Gastroesophageal sphincter (tissue), 4 donors: ENCODE measurements around the gene HOXB2. TPM values are rescaled to one million over a fixed set of nuclear protein-coding genes. Genes with fewer than 3 reads are reported as not detected.
A peak's percentile ranks its signal among the peaks of the same experiment; 100 is the strongest.

Experiments used
- ATAC-seq: fragments of 150-250 bp; one replicate; pipeline ENCODE4 v1.9.1; 2016; ENCODE audit warnings: mild to moderate bottlenecking, moderate library complexity
- H3K27ac ChIP-seq, 4 donors: fragments of 200-600 bp; sonication (generic) in 3 of 4; 1 replicate in 3 of 4; 2 replicates in 1 of 4; pipeline ENCODE4 v1.5.1; 2016 to 2019
- H3K27me3 ChIP-seq: fragments of 200-600 bp; sonication (generic); one replicate; pipeline ENCODE4 v1.5.1; 2019
- H3K36me3 ChIP-seq, 2 donors: fragments of 200-600 bp; sonication (generic); one replicate each; pipeline ENCODE4 v1.5.1; 2019; ENCODE audit warnings: control low read depth in 1 of 2
- H3K4me1 ChIP-seq, 3 donors: fragments of 200-600 bp; sonication (generic); 1 replicate in 2 of 3; 2 replicates in 1 of 3; pipeline ENCODE4 v1.5.1; 2016 to 2019; ENCODE audit warnings: control low read depth in 2 of 3
- H3K4me3 ChIP-seq, 2 donors: fragments of 200-600 bp; sonication (generic); one replicate each; pipeline ENCODE4 v1.5.1; 2019; ENCODE audit warnings: mild to moderate bottlenecking in 1 of 2, moderate library complexity in 1 of 2
- H3K9me3 ChIP-seq, 3 donors: fragments of 200-600 bp; sonication (generic); one replicate each; pipeline ENCODE4 v1.5.1; 2017 to 2019; ENCODE audit warnings: control low read depth in 2 of 3
- CTCF ChIP-seq, 4 experiments: fragments of 200-600 bp in 2 of 4; fragments of 450-650 bp in 2 of 4; sonication (generic) in 1 of 4; IDR thresholded peaks; one replicate each; pipeline ENCODE4 v1.5.1; 2017 to 2019; ENCODE audit warnings: antibody characterized with exemption in 4 of 4, mild to moderate bottlenecking in 2 of 4, moderate library complexity in 2 of 4
- EP300 ChIP-seq: sonication (generic); formaldehyde crosslinking; IDR thresholded peaks from one replicate; pipeline ENCODE4 v1.6.1; 2017; ENCODE audit warnings: antibody characterized with exemption, mild to moderate bottlenecking
- POLR2A ChIP-seq, 2 donors: fragments of 450-650 bp; IDR thresholded peaks; one replicate each; pipeline ENCODE4 v1.6.1; 2017; ENCODE audit warnings: antibody characterized with exemption in 2 of 2, mild to moderate bottlenecking in 2 of 2, moderate library complexity in 1 of 2
- POLR2AphosphoS5 ChIP-seq: sonication (generic); formaldehyde crosslinking; IDR thresholded peaks from one replicate; pipeline ENCODE4 v1.6.1; 2017; ENCODE audit warnings: antibody characterized with exemption
- WGBS, 2 donors: methylation state at CpG; one replicate each; pipeline ENCODE4 v1.1.5; 2018; ENCODE audit warnings: low coverage in 1 of 2; 5-methylcytosine and 5-hydroxymethylcytosine counted together
- total RNA-seq, 4 donors: library from RNA; depleted of rRNA; stranded (reverse); fragments of >200 nt; gene quantifications; one replicate each; pipeline ENCODE4 v1.1.0, GENCODE V29; 2016

Gene HOXB2
- total RNA-seq, 4 donors from 2014 or later, result 28.7 to 65.2 (median 38.8) TPM

GRCh38 chr17:48500435-48501426, 44.2 kb downstream of the HOXB2 start:
- Histone ChIP-seq H3K27ac (peak overlapping the region in 2 of 4 donors; percentile 31 to 50), H3K4me1 (peaks cover 0 to 18% (median 0%) of the 10 kb centered on the region in 3 donors), H3K4me3 (no peak overlapping the region), H3K36me3 (no peaks in the 10 kb centered on the region), H3K9me3 (no peaks in the 10 kb centered on the region), H3K27me3 (no peaks in the 10 kb centered on the region)
- peak; percentile 69 for ATAC-seq
- 66 to 72% methylated on average over 3 to 5 of the region's 12 CpGs for WGBS, 2 donors
- TF ChIP-seq EP300 (no peak), CTCF (IDR thresholded peaks at IDR 0.05) (peak in 3 of 4 experiments; percentile 20 to 37 (median 33))

- Histone ChIP-seq H3K4me3 (no peak overlapping the region), H3K27me3 (no peaks in the 10 kb centered on the region), H3K9me3 (no peaks in the 10 kb centered on the region), H3K27ac (peak overlapping the region in 1 of 4 donors; percentile 50), H3K4me1 (peaks cover 0 to 15% (median 0%) of the 10 kb centered on the region in 3 donors), H3K36me3 (no peaks in the 10 kb centered on the region)
- no peak for TF ChIP-seq POLR2A (IDR thresholded peaks at IDR 0.05)
- TF ChIP-seq EP300, result no peak
- no peak for TF ChIP-seq POLR2AphosphoS5
- TF ChIP-seq CTCF (IDR thresholded peaks at IDR 0.05), result no peak
- ATAC-seq, result no peak
- WGBS, 2 donors, result 75 to 86% methylated on average over 3 to 4 of the region's 5 CpGs
Observed at GRCh38 chr17:48499735-48500434, 45.0 kb downstream of the HOXB2 start.

- H3K4me1 ChIP-seq, result peaks cover 0 to 15% (median 0%) of the 10 kb centered on the region in 3 donors
- H3K4me3 ChIP-seq, result no peak overlapping the region
- no peak for ATAC-seq
- no peak for TF ChIP-seq POLR2A (IDR thresholded peaks at IDR 0.05)
- no peak for TF ChIP-seq POLR2AphosphoS5
- no peak for TF ChIP-seq EP300
- no peak for TF ChIP-seq CTCF (IDR thresholded peaks at IDR 0.05)
- H3K36me3 ChIP-seq, result no peaks in the 10 kb centered on the region
- 80 to 94% methylated on average over 2 to 3 of the region's 3 CpGs for WGBS, 2 donors
- no peaks in the 10 kb centered on the region for H3K9me3 ChIP-seq
- H3K27me3 ChIP-seq, result no peaks in the 10 kb centered on the region
- H3K27ac ChIP-seq, result no peak overlapping the region
Observed at GRCh38 chr17:48499248-48499647, 45.7 kb downstream of the HOXB2 start.

- Histone ChIP-seq H3K27me3 (no peaks in the 10 kb centered on the region), H3K9me3 (no peaks in the 10 kb centered on the region), H3K4me3 (no peak overlapping the region), H3K4me1 (peaks cover 0 to 25% (median 0%) of the 10 kb centered on the region in 3 donors), H3K36me3 (no peaks in the 10 kb centered on the region), H3K27ac (no peak overlapping the region)
- no peak for TF ChIP-seq EP300
- no peak for TF ChIP-seq POLR2AphosphoS5
- no peak for TF ChIP-seq POLR2A (IDR thresholded peaks at IDR 0.05)
- no peak for TF ChIP-seq CTCF (IDR thresholded peaks at IDR 0.05)
- no peak for ATAC-seq
- WGBS, 2 donors, result 52 to 83% methylated on average over 6 of the region's 6 CpGs
Observed at GRCh38 chr17:48498164-48498850, 46.6 kb downstream of the HOXB2 start.
